ENCODE results near the gene FOXI1. TPM values are rescaled to one million over a fixed set of nuclear protein-coding genes. Genes with fewer than 3 reads are reported as not detected.

Gene FOXI1
- total RNA-seq, 2 donors from 2014 or later, result 0.16 TPM; not detected in 1

GRCh38 chr5:170067574-170068170 lies 38.0 kb upstream of the FOXI1 start:
- Histone ChIP-seq H3K27ac (no peak overlapping the region), H3K27me3 (no peaks in the 10 kb centered on the region), H3K9me3 (no peaks in the 10 kb centered on the region), H3K4me3 (no peak overlapping the region), H3K4me1 (no peaks in the 10 kb centered on the region), H3K36me3 (no peaks in the 10 kb centered on the region), H3K9ac (ENCODE audit: low read depth in 2 of 2, low read length in 2 of 2) (no peak overlapping the region)
- intact Hi-C loops (cut with DNase I), result no loop called here
- TF ChIP-seq CTCF (IDR thresholded peaks at IDR 0.05), result no peak
- DNase-seq, result no peak

GRCh38 chr5:170069512-170069911 lies 36.2 kb upstream of the FOXI1 start:
- TF ChIP-seq CTCF (IDR thresholded peaks at IDR 0.05), result no peak

GRCh38 chr5:170070556-170071412 lies 34.9 kb upstream of the FOXI1 start:
- TF ChIP-seq CTCF (IDR thresholded peaks at IDR 0.05), result peak; percentile 47
- H3K4me1 ChIP-seq, result no peaks in the 10 kb centered on the region
- intact Hi-C loops (cut with DNase I), result no loop called here
- H3K27me3 ChIP-seq, result no peaks in the 10 kb centered on the region
- H3K9me3 ChIP-seq, result no peaks in the 10 kb centered on the region
- H3K9ac ChIP-seq (ENCODE audit: low read depth in 2 of 2, low read length in 2 of 2), result no peak overlapping the region
- H3K27ac ChIP-seq, result no peak overlapping the region
- H3K4me3 ChIP-seq, result no peak overlapping the region
- no peaks in the 10 kb centered on the region for H3K36me3 ChIP-seq
- DNase-seq, result peak; percentile 23

More at GRCh38 chr5:170069512-170069911, 36.2 kb upstream of the FOXI1 start:
- no peaks in the 10 kb centered on the region for H3K36me3 ChIP-seq
- H3K9ac ChIP-seq (ENCODE audit: low read depth in 2 of 2, low read length in 2 of 2), result no peak overlapping the region
- H3K9me3 ChIP-seq, result no peaks in the 10 kb centered on the region
- no peaks in the 10 kb centered on the region for H3K4me1 ChIP-seq
- no peak overlapping the region for H3K4me3 ChIP-seq
- no peaks in the 10 kb centered on the region for H3K27me3 ChIP-seq
- no peak for DNase-seq
- no peak overlapping the region for H3K27ac ChIP-seq
- intact Hi-C loops (cut with DNase I), result no loop called here

GRCh38 chr5:170071748-170072147 lies 33.9 kb upstream of the FOXI1 start:
- intact Hi-C loops (cut with DNase I), result no loop called here
- H3K4me1 ChIP-seq, result no peaks in the 10 kb centered on the region
- H3K9me3 ChIP-seq, result no peaks in the 10 kb centered on the region
- H3K9ac ChIP-seq (ENCODE audit: low read depth in 2 of 2, low read length in 2 of 2), result no peak overlapping the region
- H3K4me3 ChIP-seq, result no peak overlapping the region
- DNase-seq, result no peak
- no peak overlapping the region for H3K27ac ChIP-seq
- H3K27me3 ChIP-seq, result no peaks in the 10 kb centered on the region
- no peaks in the 10 kb centered on the region for H3K36me3 ChIP-seq
- no peak for TF ChIP-seq CTCF (IDR thresholded peaks at IDR 0.05)

- no peak for DNase-seq
- TF ChIP-seq CTCF (IDR thresholded peaks at IDR 0.05), result no peak
- no peak overlapping the region for H3K27ac ChIP-seq
- H3K4me1 ChIP-seq, result no peaks in the 10 kb centered on the region
- H3K9ac ChIP-seq (ENCODE audit: low read depth in 2 of 2, low read length in 2 of 2), result no peak overlapping the region
- no peaks in the 10 kb centered on the region for H3K27me3 ChIP-seq
- H3K4me3 ChIP-seq, result no peak overlapping the region
- intact Hi-C loops (cut with DNase I), result no loop called here
- no peaks in the 10 kb centered on the region for H3K9me3 ChIP-seq
- no peaks in the 10 kb centered on the region for H3K36me3 ChIP-seq
Observed at GRCh38 chr5:170075696-170076095, 30.0 kb upstream of the FOXI1 start.
